Measurements from ENCODE around the gene KIR2DL4.

DNA sequence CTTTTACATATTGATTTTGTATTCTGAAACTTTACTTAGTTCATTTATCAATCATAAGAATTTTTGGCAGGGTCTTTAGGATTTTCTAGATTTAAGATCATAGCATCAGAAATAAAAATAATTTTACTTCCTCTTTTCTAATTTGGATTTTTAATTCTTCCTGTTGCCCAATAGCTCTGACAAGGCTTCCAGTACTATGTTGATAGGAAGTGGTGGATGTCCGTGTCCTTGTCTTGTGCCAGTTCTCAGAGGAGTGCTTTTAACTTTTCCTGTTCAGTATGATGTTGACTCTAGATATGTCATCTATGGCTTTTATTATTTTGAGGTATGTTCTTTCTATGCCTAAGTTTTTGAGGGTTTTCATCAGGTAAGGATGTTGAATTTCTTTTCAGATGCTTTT, 7.7 kb upstream of the KIR2DL4 start:
- TF ChIP-seq, protein P1, sequence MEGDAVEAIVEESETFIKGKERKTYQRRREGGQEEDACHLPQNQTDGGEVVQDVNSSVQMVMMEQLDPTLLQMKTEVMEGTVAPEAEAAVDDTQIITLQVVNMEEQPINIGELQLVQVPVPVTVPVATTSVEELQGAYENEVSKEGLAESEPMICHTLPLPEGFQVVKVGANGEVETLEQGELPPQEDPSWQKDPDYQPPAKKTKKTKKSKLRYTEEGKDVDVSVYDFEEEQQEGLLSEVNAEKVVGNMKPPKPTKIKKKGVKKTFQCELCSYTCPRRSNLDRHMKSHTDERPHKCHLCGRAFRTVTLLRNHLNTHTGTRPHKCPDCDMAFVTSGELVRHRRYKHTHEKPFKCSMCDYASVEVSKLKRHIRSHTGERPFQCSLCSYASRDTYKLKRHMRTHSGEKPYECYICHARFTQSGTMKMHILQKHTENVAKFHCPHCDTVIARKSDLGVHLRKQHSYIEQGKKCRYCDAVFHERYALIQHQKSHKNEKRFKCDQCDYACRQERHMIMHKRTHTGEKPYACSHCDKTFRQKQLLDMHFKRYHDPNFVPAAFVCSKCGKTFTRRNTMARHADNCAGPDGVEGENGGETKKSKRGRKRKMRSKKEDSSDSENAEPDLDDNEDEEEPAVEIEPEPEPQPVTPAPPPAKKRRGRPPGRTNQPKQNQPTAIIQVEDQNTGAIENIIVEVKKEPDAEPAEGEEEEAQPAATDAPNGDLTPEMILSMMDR (IDR thresholded peaks at IDR 0.05) = no peak
- no peak for TF ChIP-seq EP300 (IDR thresholded peaks at IDR 0.05; ENCODE audit: low read depth)

Data from transverse colon (tissue), 3 donors.